ENCODE results near the gene MFN2. TPM values are rescaled to one million over a fixed set of nuclear protein-coding genes. Genes with fewer than 3 reads are reported as not detected.

The MFN2 gene
- total RNA-seq, 1 donor from 2014 or later = 29.6 TPM

DNA sequence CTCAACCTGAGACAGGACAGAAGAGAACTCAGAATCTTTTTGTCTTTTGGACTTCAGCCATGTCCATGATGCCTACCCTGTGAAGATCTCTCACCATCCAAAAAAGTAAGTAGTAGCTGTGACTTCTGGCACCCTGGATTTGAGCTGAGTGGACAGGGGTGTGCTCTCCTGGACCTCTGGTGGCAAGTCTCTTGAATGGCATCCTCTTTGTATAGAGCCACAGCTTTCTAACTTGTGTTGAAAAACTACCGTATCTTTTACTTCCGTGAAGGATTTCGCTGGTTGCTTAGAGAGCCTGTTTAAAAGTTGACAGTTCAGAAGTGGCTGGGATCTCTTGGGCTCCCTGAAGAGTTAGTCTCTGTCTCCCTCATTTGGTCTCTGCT is 1.8 kb downstream of the MFN2 start:
- peaks cover 9% of the 10 kb centered on the region for H3F3A ChIP-seq (ENCODE audit: low read depth)
- Mint-ChIP-seq H3K27ac (no peak overlapping the region), H3K4me1 (peaks cover 29% of the 10 kb centered on the region), H3K4me3 (peak overlapping the region; percentile 95), H3K27me3 (ENCODE audit: insufficient read depth, low read depth) (peaks cover 6% of the 10 kb centered on the region), H3K9me3 (no peaks in the 10 kb centered on the region), H3K36me3 (peaks cover 13% of the 10 kb centered on the region)
- TF ChIP-seq EZH2 (IDR thresholded peaks at IDR 0.05) = no peak
- TF ChIP-seq EZH2phosphoT487 (IDR thresholded peaks at IDR 0.05) = no peak
- TF ChIP-seq, protein P1, sequence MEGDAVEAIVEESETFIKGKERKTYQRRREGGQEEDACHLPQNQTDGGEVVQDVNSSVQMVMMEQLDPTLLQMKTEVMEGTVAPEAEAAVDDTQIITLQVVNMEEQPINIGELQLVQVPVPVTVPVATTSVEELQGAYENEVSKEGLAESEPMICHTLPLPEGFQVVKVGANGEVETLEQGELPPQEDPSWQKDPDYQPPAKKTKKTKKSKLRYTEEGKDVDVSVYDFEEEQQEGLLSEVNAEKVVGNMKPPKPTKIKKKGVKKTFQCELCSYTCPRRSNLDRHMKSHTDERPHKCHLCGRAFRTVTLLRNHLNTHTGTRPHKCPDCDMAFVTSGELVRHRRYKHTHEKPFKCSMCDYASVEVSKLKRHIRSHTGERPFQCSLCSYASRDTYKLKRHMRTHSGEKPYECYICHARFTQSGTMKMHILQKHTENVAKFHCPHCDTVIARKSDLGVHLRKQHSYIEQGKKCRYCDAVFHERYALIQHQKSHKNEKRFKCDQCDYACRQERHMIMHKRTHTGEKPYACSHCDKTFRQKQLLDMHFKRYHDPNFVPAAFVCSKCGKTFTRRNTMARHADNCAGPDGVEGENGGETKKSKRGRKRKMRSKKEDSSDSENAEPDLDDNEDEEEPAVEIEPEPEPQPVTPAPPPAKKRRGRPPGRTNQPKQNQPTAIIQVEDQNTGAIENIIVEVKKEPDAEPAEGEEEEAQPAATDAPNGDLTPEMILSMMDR (IDR thresholded peaks at IDR 0.05) = peak; percentile 23
- no peak overlapping the region for H3K4me3 ChIP-seq
- peak; percentile 15 for DNase-seq (ENCODE audit: low spot score)
- H3K36me3 ChIP-seq = no peaks in the 10 kb centered on the region
- no peak overlapping the region for H3K9ac ChIP-seq
- H2AFZ ChIP-seq (replicated peaks) = no peak overlapping the region
- H3K27ac ChIP-seq = no peak overlapping the region
- H3K79me2 ChIP-seq (ENCODE audit: low read depth) = peaks cover 57% of the 10 kb centered on the region
- H3K4me1 ChIP-seq = peaks cover 4% of the 10 kb centered on the region
- H3K27me3 ChIP-seq = no peaks in the 10 kb centered on the region
- no peaks in the 10 kb centered on the region for H3K9me3 ChIP-seq (ENCODE audit: low read depth)
- H4K20me1 ChIP-seq (ENCODE audit: low read depth) = peaks cover 14% of the 10 kb centered on the region
- peak overlapping the region; percentile 92 for H3K4me2 ChIP-seq

DNA sequence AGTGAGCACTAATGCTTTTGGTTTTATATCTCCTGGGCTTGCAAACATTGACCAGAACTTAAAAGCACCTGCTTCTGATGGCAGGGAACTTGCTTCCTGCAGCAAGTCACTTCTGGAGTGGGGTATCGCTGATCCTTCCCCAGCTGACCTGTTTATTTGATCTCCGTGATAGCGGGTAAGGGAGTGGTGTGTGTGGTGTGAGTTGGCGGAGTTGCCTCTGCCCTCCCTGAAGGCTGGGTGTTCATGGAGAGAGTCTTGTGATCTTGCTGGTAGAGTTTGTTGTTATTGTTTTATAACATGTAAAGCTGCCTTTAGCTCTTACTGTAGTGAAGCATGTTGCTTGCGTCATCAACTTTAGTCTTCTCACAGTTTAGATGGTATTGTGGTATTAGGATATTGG is 3.9 kb downstream of the MFN2 start:
- Histone ChIP-seq H3K4me3 (no peak overlapping the region), H2AFZ (replicated peaks) (no peak overlapping the region), H3K9me3 (ENCODE audit: low read depth) (no peaks in the 10 kb centered on the region), H3F3A (ENCODE audit: low read depth) (peaks cover 7% of the 10 kb centered on the region), H3K79me2 (ENCODE audit: low read depth) (peaks cover 69% of the 10 kb centered on the region), H3K4me1 (peaks cover 4% of the 10 kb centered on the region), H3K4me2 (no peak overlapping the region), H3K27ac (no peak overlapping the region), H4K20me1 (ENCODE audit: low read depth) (peaks cover 14% of the 10 kb centered on the region), H3K27me3 (no peaks in the 10 kb centered on the region), H3K36me3 (no peaks in the 10 kb centered on the region), H3K9ac (no peak overlapping the region)
- peaks cover 26% of the 10 kb centered on the region for H3K4me1 Mint-ChIP-seq
- peaks cover 6% of the 10 kb centered on the region for H3K27me3 Mint-ChIP-seq (ENCODE audit: insufficient read depth, low read depth)
- DNase-seq (ENCODE audit: low spot score) = no peak
- TF ChIP-seq EZH2 (IDR thresholded peaks at IDR 0.05) (no peak), EZH2phosphoT487 (IDR thresholded peaks at IDR 0.05) (no peak)
- TF ChIP-seq, protein P1 (IDR thresholded peaks at IDR 0.05) = no peak
- peak overlapping the region; percentile 6 for H3K4me3 Mint-ChIP-seq
- H3K36me3 Mint-ChIP-seq = peaks cover 15% of the 10 kb centered on the region
- no peaks in the 10 kb centered on the region for H3K9me3 Mint-ChIP-seq
- H3K27ac Mint-ChIP-seq = no peak overlapping the region

DNA sequence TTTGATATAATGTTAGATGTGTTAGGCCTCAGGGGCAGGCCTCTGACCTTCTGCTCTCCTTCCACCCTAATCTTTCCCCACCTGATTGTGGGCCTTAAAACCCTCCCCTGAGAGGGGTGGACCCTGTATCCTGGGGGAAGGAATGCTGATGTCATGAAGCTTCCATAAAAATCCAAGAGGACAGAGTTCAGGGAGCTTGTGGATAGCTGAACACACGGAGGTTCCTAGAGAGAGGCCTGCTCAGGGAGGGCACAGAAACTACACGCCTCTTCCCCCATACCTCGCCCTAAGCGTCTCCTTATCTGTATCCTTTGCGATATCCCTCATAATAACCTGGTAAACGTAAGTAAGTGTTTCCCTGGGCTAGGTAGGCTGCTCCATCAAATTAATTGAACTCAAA is 4.3 kb downstream of the MFN2 start:
- peaks cover 69% of the 10 kb centered on the region for H3K79me2 ChIP-seq (ENCODE audit: low read depth)
- no peak overlapping the region for H3K27ac ChIP-seq
- H3F3A ChIP-seq (ENCODE audit: low read depth) = peaks cover 2% of the 10 kb centered on the region
- Mint-ChIP-seq H3K27me3 (ENCODE audit: insufficient read depth, low read depth) (peaks cover 6% of the 10 kb centered on the region), H3K4me3 (peak overlapping the region; percentile 28), H3K27ac (no peak overlapping the region), H3K36me3 (peaks cover 15% of the 10 kb centered on the region), H3K4me1 (peaks cover 21% of the 10 kb centered on the region), H3K9me3 (no peaks in the 10 kb centered on the region)
- H3K4me1 ChIP-seq = peaks cover 4% of the 10 kb centered on the region
- H2AFZ ChIP-seq (replicated peaks) = no peak overlapping the region
- no peak for DNase-seq (ENCODE audit: low spot score)
- H3K4me2 ChIP-seq = no peak overlapping the region
- H3K9ac ChIP-seq = no peak overlapping the region
- H3K9me3 ChIP-seq (ENCODE audit: low read depth) = no peaks in the 10 kb centered on the region
- no peak for TF ChIP-seq EZH2 (IDR thresholded peaks at IDR 0.05)
- no peak for TF ChIP-seq EZH2phosphoT487 (IDR thresholded peaks at IDR 0.05)
- TF ChIP-seq, protein P1 (IDR thresholded peaks at IDR 0.05) = no peak
- no peak overlapping the region for H3K4me3 ChIP-seq
- H3K36me3 ChIP-seq = no peaks in the 10 kb centered on the region
- H4K20me1 ChIP-seq (ENCODE audit: low read depth) = peaks cover 11% of the 10 kb centered on the region
- no peaks in the 10 kb centered on the region for H3K27me3 ChIP-seq
